Mammary epithelial cell (primary cell): ENCODE measurements around the gene MYO3B.

Experiments used
- CTCF ChIP-seq, 2 donors: IDR thresholded peaks in 1 of 2; conservative IDR thresholded peaks in 1 of 2; 2 replicates each; pipeline ENCODE4 v1.5.1; 2011 to 2012; ENCODE audit warnings: inconsistent platforms in 2 of 2, low read length in 2 of 2, mild to moderate bottlenecking in 2 of 2, control low read depth in 1 of 2, low read depth in 1 of 2; ENCODE audit not compliant: insufficient read depth in 1 of 2; ENCODE audit errors: extremely low read depth in 1 of 2
- EZH2 ChIP-seq: IDR thresholded peaks from 2 replicates; pipeline ENCODE4 v1.6.1; 2012; ENCODE audit warnings: low read length, inconsistent platforms, borderline replicate concordance

GRCh38 chr2:170465241-170465640 is 287.3 kb downstream of the MYO3B start:
- TF ChIP-seq CTCF (conservative IDR thresholded peaks at IDR 0.05 in 1 of 2, IDR thresholded peaks at IDR 0.05 in 1 of 2; ENCODE audit: extremely low read depth in 1 of 2, insufficient read depth in 1 of 2, low read depth in 1 of 2, low read length in 2 of 2) (no peak), EZH2 (no peak)
